ENCODE results near the gene CDH13. TPM values are rescaled to one million over a fixed set of nuclear protein-coding genes. Genes with fewer than 3 reads are reported as not detected.

Gene CDH13
- total RNA-seq, 4 donors from 2014 or later: 2.0 to 6.6 (median 4.1) TPM; not detected in 1

GRCh38 chr16:83808573-83809014, 1181.8 kb downstream of the CDH13 start:
- peaks cover 0 to 10% (median 5%) of the 10 kb centered on the region in 4 donors for H3K4me1 ChIP-seq
- H3K27me3 ChIP-seq: no peaks in the 10 kb centered on the region
- H3K9me3 ChIP-seq: no peaks in the 10 kb centered on the region
- no peak for DNase-seq
- TF ChIP-seq CTCF (IDR thresholded peaks at IDR 0.05): no peak
- H3K27ac ChIP-seq: peak overlapping the region; percentile 81 to 90 (median 86)
- H3K4me3 ChIP-seq: peak overlapping the region; percentile 91 to 95 (median 92)
- H3K36me3 ChIP-seq: peaks cover 0 to 16% (median 0%) of the 10 kb centered on the region in 3 donors

GRCh38 chr16:83809092-83809491, 1182.3 kb downstream of the CDH13 start:
- H3K27me3 ChIP-seq: no peaks in the 10 kb centered on the region
- H3K36me3 ChIP-seq: peaks cover 0 to 16% (median 0%) of the 10 kb centered on the region in 3 donors
- no peak overlapping the region for H3K27ac ChIP-seq
- no peaks in the 10 kb centered on the region for H3K9me3 ChIP-seq
- no peak for TF ChIP-seq CTCF (IDR thresholded peaks at IDR 0.05)
- no peak for TF ChIP-seq POLR2A (IDR thresholded peaks at IDR 0.05)
- H3K4me1 ChIP-seq: peaks cover 0 to 10% (median 5%) of the 10 kb centered on the region in 4 donors
- no peak for DNase-seq
- peak overlapping the region in 3 of 4 donors; percentile 91 to 93 (median 92) for H3K4me3 ChIP-seq

GRCh38 chr16:83810901-83811300, 1184.1 kb downstream of the CDH13 start:
- H3K4me3 ChIP-seq: no peak overlapping the region
- TF ChIP-seq CTCF (IDR thresholded peaks at IDR 0.05) (no peak), POLR2A (IDR thresholded peaks at IDR 0.05) (no peak)

GRCh38 chr16:83813823-83814658, 1187.3 kb downstream of the CDH13 start:
- H3K27me3 ChIP-seq: no peaks in the 10 kb centered on the region
- H3K27ac ChIP-seq: peak overlapping the region in 2 of 4 donors; percentile 17 to 60
- peaks cover 0 to 12% (median under 1%) of the 10 kb centered on the region in 4 donors for H3K4me1 ChIP-seq
- H3K36me3 ChIP-seq: peaks cover 0 to 16% (median 0%) of the 10 kb centered on the region in 3 donors
- TF ChIP-seq CTCF (IDR thresholded peaks at IDR 0.05): no peak
- no peak for TF ChIP-seq POLR2A (IDR thresholded peaks at IDR 0.05)
- no peak overlapping the region for H3K4me3 ChIP-seq
- H3K9me3 ChIP-seq: no peaks in the 10 kb centered on the region
- DNase-seq: no peak

More at GRCh38 chr16:83810901-83811300, 1184.1 kb downstream of the CDH13 start:
- H3K4me1 ChIP-seq: peaks cover 0 to 17% (median 5%) of the 10 kb centered on the region in 4 donors
- no peak for DNase-seq
- H3K9me3 ChIP-seq: no peaks in the 10 kb centered on the region
- no peaks in the 10 kb centered on the region for H3K27me3 ChIP-seq
- no peak overlapping the region for H3K27ac ChIP-seq
- peaks cover 0 to 16% (median 0%) of the 10 kb centered on the region in 3 donors for H3K36me3 ChIP-seq

GRCh38 chr16:83814659-83814985, 1187.9 kb downstream of the CDH13 start:
- H3K36me3 ChIP-seq: peaks cover 0 to 16% (median 0%) of the 10 kb centered on the region in 3 donors
- H3K9me3 ChIP-seq: no peaks in the 10 kb centered on the region
- peak overlapping the region in 1 of 4 donors; percentile 60 for H3K27ac ChIP-seq
- H3K4me1 ChIP-seq: peaks cover 0 to 11% (median 0%) of the 10 kb centered on the region in 4 donors
- no peak overlapping the region for H3K4me3 ChIP-seq
- DNase-seq: no peak
- TF ChIP-seq POLR2A (IDR thresholded peaks at IDR 0.05) (no peak), CTCF (IDR thresholded peaks at IDR 0.05) (no peak)
- no peaks in the 10 kb centered on the region for H3K27me3 ChIP-seq

All from Peyer's patch (tissue), 4 donors.